Measurements from ENCODE around the gene PIP4K2C.

GRCh38 chr12:57626111-57626920 is 35.3 kb downstream of the PIP4K2C start:
- no peak for TF ChIP-seq EZH2 (IDR thresholded peaks at IDR 0.05; ENCODE audit: low read length, missing control alignments)
- no peak for TF ChIP-seq CTCF (conservative IDR thresholded peaks at IDR 0.05 in 1 of 2, IDR thresholded peaks at IDR 0.05 in 1 of 2; ENCODE audit: low read depth in 1 of 2, low read length in 2 of 2)
